Stimulated activated CD8-positive, alpha-beta memory T cell treated with anti-CD3 and anti-CD28 coated beads, Interleukin-2, amount 100 ng/mL, for 1 hour (primary cell): ENCODE data around the gene TMEM270.
A peak's percentile ranks its signal among the peaks of the same experiment; 100 is the strongest.
"Not testable (repeated sequence)": the region's sequence is repeated elsewhere in the genome, so short reads cannot be mapped to it uniquely, and the experiment has no call there.

Experiments
- DNase-seq, 2 donors: peaks; one replicate each; pipeline ENCODE4 v3.0.0-alpha.2; 2020; ENCODE audit warnings: low read depth in 2 of 2

TMEM270 gene

DNA sequence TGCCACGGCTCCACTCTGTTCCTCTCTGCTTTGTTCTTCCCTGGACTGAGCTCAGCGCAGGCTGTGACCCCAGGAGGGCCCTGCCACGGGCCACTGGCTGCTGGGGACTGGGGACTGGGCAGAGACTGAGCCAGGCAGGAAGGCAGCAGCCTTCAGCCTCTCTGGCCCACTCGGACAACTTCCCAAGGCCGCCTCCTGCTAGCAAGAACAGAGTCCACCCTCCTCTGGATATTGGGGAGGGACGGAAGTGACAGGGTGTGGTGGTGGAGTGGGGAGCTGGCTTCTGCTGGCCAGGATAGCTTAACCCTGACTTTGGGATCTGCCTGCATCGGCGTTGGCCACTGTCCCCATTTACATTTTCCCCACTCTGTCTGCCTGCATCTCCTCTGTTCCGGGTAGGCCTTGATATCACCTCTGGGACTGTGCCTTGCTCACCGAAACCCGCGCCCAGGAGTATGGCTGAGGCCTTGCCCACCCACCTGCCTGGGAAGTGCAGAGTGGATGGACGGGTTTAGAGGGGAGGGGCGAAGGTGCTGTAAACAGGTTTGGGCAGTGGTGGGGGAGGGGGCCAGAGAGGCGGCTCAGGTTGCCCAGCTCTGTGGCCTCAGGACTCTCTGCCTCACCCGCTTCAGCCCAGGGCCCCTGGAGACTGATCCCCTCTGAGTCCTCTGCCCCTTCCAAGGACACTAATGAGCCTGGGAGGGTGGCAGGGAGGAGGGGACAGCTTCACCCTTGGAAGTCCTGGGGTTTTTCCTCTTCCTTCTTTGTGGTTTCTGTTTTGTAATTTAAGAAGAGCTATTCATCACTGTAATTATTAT is 28.9 kb upstream of the TMEM270 start:
- no peak for DNase-seq

DNA sequence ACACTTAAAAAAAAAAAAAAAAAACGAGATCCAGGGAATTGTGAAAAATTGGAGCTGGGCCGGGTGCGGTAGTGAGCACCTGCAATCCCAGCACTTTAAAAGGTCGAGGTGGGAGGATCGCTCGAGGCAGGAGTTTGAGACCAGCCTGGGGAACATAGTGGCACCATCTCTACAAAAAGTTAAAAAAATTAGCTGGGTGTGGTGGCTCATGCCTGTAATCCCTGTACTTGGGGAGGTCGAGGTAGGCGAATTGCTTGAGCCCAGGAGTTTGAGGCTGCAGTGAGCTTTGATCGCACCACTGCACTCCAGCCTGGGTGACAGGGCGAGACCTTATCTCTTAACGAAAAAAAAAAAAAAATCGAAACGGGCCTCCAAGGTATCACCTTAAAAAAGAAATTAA is 28.2 kb upstream of the TMEM270 start:
- no peak for DNase-seq

DNA sequence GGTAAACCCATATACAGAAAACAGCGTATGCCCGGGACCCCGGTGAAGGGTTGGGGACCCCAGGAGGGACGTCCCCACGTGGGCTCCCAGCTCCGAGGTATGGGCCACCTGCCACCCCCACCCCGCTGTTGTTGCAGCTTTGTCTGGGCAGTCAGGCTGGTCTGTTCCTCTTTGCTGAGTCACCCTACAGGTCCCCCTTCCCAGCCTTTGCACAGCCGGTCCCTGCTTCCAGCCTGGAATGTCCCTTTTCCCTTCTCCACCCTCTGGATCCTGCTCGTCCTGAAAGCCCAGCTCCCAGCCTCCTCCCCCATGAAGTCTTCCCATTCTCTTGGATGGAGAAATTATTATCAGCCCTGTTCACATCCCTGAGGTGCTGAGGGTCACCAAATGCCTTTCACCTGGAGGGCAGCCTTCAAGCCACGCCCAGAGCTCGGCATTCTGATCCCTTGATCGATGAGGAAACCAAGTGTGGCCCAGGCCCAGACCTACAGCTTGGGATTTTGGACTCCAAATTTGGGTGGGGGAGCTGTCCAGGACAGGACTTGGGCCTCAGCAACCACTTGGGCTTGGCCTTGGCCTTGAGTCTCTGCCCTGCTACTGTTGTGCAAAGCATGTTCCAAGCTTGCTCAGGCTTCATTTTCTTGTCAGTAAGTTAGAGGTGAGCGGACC is 27.6 kb upstream of the TMEM270 start:
- DNase-seq, result no peak

DNA sequence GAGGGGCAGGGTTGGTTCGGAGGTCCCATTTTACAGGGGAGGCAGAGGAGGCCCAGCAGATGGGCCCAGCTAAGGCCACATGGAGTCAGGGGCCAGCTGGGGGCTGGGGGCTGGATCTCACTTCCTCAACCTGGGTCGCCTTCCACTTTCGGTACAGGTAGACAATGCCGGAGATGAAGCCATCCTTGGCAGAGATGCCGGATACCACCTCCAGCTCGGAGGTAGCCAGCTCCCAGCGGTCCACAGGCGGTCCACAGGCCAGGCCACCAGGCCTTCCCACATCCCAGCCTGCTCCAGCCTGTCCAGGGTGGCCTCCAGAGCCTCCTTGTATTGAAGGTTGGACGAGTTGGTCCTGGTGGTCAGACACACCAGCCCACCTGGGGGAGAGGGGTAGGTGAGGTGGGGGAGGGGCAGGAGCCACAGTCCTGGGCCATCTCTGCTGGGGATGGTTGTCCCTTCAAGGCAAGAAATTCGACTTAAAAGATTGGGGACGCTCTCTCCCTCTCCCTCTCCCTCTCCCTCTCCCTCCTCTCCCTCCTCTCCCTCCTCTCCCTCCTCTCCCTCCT is 26.2 kb upstream of the TMEM270 start:
- no peak for DNase-seq

DNA sequence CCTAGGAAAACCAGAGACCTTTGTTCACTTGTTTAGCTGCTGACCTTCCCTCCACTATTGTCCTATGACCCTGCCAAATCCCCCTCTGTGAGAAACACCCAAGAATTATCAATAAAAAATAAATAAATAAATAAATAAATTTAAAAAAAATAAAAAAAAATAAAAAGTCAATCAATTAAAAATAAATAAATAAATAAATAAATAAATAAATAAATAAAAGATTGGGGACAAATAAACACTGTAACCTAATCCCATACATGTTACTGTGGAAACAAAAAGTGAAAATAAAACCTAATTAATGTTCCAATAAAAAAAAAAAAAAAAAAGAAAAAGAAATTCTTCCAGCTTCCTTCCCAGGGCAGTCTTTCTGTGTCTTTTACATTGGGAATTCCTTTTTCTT is 23.8 kb upstream of the TMEM270 start:
- not testable (repeated sequence) for DNase-seq

DNA sequence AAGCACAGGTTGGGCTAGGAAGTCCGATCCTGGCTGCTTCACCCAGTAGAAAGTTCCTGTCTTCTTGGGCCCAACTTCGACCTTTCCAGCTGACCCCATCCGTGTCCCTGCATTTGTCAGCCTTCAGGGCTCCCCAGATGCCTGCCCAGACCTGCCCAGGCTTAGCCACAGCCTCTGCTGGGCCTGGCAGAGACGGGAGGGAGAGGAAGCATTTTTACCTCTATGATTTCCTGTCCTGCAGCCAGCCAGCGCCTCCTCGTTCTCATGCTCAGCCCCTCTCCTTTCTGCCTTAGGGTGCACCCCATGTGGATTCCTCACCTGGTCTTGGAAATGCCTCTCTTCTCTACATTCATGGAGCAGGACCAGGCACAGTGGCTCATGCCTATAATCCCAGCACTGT is 22.3 kb upstream of the TMEM270 start:
- DNase-seq, result no peak

DNA sequence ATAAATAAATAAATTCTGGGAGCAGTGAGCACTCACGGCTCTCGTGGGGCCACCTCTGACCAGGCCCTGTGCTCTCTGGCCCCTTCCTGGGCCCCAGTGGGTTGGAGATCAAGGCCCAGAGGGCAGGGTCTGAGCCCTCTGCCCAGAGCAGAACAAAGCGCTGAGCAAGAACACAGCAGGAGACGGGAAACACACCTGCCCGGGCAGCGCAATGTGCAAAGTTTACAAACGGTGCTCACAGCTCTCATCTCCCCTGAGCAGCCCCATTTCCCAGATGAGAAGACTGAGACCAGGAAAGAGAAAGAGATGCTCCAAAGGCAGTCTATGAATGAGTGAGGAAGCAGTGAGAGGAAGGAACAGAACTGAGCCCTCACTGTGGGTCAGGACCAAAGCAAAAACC is 21.7 kb upstream of the TMEM270 start:
- no peak for DNase-seq

DNA sequence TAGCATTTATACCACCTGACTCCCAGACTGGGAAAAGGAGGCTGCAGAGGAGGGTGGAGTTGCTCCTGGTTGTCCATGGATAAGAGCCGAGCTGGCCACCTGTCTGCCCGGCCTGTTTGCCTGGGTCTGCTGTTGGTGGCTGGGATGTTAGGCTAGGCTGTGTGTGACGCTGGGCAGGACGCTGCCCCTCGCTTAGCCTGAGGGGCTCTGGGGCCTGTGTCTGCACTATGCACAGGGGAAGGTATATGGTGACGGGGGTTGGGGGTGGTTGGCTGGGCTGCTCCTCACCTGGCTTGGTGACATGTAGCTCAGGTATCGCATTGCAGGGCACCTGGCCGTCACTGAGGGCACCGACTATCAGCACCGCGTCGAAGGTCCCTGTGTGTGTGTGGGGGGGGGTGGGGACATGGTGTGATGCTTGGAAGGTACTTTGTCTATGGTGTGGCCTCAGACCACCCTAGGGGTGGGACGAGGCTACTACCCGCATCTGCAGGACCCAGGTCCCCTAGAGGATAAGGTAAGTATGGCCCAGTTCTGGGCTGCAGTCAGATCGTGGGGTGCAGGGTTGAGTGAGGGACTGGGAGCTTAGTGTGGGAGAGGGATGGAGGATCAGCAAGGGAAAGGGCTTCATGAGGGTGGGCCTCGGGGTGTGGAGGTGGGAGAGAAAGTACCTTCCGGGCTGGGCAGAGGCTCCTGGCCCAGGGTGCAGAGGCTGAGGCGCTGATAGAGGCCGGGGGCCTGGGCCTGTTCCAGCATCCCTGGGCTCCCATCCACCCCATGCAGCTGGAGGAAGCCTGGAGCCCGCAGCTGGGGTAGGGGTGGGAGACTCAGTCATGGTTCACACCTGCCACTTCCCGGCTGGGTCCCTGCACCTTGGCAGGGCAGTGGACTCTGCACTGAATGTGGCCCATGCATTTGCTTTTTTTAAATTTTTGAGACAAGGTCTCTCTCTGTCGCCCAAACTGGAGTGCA is 20.9 kb upstream of the TMEM270 start:
- DNase-seq, result no peak

DNA sequence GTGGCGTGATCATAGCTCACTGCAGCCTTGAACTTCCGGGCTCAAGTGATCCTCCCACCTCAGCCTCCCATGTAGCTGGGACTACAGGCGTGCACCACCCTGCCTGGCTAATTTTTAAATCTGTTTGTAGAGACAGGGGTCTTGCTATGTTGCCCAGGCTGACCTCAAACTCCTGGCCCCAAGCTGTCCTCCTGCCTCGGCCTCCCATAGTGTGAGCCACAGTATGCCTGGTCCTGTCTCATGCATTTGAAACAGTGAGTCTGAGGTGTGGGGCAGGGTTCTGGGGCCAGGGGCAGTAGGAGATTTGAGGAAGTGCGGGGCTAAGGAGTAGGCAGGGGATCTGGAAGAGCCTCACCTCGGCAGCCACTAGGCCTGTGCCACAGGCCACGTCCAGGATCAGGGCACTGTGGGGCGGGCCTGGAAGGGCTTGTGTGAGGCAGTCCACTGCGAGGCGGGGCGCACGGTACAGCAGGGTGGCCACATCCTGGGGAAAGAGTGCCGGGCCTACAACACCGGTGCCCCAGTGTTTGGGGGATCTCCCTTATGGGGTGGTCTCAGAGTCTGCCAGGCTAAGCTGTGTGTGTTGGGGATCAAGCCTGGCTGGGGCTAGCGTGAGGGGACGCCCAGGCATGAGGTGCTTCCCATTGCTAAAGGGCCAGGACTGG is 20.1 kb upstream of the TMEM270 start:
- DNase-seq, result no peak

DNA sequence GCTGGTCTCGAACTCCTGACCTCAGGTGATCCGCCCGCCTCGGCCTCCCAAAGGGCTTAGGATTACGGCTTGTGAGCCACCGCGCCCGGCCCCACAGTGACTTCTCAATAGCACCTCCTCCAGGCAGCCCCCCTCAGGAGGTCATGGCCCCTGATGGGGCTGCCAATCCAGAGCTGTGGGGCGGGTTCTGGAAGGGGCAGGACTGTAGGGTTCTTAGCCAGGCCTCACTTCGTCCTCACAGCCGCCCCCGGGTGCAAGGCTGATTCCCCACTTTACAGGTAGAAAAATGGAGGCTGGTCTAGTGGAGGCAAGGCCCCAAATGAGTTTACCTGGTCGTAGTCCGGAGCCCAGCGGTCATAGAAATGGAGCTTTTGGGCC is 19.3 kb upstream of the TMEM270 start:
- no peak for DNase-seq

DNA sequence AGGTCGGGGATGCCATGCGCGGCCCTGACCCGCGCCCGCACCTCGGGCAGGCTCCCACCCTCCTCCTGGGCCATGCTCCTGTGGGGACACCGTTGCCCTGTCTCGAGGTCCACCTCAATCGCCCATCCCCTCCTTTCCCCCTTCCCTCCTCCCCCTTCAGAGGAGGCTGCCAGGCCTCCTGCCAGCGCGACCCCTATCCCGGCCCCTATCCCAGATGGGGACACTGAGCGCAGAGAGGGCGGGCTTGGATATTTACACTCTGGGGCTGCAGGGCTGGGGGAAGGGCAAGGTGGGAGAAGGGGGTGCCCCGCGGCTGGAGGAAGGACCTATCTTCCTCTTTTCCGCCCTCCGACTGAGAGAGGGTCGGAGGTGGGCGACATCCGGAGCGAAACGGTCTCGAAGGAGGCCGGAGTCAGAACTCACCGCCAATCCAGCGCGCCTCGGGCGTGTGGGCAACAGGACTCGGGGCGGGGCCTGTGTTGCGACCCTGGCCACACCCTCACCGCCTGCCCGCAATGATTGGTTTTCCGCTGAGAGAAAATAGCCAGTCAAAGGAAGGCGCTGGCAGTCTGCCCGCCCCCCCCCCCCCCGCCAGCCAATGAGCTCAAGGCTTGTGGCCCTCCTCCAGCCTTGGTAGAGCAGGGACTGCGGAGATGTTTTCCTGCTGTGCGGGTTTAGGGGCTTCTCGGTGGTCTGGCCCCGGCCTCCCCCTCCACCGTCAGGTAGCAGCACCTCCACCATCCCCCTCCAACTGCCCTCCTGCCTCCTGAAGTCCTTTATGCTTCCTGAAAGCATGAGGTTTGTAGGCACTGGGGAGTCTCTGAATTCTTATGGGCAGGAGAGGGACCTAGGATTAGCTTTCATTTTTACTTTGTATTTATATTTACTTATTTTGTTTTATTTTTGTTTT is 18.6 kb upstream of the TMEM270 start, which contains the start of gene METTL27:
Gene METTL27 (minus strand): TSS at position 450 of the 910 bp plus-strand sequence. CDS start 376 bp downstream, at position 74.
- peak; percentile 73 to 76 for DNase-seq

DNA sequence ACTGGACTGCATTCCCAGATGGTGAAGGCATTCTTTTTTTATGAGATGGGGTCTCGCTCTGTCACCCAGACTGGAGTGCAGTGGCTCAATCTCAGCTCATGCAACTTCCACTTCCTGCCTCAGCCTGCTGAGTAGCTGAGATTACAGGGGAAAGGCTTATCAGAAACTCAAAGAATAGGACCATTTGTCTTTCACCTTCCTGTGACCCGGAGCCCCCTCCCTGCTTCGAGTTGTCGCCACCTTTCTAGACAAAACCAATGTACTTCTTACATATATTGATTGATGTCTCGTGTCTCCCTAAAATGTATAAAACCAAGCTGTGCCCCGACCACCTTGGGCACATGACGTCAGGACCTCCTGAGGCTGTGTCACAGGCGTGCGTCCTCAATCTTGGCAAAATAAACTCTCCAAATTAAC is 16.8 kb upstream of the TMEM270 start:
- DNase-seq, result no peak

DNA sequence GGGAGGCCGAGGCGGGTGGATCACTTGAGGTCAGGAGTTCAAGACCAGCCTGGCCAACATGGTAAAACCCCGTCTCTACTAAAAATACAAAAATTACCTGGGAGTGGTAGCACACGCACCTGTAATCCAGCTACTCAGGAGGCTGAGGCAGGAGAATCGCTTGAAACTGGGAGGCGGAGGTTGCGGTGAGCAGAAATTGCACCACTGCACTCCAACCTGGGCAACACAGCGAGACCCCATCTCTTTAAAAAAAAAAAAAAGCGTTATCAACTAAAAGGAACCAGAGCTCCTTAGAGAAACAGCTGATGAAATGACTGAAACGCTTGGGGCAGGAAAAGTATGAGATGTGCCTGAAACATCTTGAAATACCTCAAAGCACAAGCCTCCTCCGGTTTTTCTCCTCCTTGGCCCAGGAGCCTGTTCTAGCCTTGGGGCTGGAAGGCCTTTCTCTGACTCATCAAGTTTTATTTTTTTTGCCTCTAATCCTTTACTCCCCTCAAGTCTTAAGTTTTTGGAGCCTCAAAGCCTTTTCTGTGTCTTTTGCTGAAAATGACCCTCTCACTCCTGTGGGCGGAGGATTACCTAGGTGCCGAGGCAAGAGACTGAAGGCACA is 16.0 kb upstream of the TMEM270 start:
- DNase-seq, result no peak

DNA sequence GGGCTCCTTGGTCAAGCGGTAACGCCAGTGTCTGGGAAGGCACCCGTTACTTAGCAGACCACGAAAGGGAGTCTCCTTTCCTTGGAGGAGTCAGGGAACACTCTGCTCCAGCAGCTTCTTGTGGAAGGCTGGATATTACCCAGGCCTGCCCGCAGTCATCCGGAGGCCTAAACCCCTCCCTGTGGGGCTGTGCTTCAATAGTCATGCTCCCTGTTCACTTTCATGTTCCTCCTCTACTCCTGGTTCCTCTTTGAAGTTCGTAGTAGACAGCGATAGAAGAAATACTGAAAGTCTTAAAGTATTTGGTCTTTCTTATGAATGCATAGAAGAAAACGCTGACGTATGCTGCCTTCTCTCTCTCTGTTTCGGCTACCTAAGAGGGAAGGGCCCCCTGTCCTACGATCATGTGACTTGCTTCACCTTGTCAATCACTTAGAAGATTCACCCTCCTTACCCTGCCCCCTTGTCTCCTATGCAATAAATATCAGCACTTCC is 15.2 kb upstream of the TMEM270 start:
- not testable (repeated sequence) for DNase-seq

DNA sequence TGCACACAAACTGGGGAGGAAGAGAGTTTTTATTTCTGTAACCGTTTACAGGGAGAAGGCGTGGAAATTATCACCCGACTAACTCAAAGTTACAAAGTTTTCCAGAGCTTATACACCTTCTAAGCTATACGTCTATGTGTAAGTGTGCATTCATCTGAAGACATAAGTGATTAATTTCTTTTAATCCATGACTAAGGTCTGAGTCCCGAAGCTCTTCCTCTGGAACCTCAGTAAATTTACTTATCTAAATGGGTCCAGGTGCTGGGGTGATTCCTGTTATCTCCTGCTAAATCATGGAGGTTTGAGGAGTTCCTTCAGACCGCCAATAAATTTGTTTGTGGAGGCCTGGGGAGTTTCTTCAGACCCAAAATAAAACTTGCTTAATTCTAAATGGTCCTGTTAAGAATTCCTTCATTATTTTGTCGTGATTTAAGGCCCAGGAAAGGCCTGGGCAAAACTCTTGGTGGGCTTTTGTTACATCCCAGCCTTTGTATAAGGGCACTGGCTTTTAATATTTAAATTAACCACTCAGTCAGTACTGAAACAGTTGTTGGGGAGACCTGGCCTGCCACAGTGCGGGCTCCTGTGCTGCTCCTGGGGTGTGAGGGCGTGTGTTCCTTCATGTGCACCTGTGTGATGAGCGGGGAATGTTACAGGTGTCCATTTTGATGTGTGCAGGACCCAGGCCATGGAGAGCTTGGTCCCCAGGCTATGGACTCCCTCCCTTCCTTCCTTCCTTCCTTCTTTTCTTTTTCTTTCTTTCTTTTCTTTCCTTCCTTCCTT is 12.8 kb upstream of the TMEM270 start:
- no peak for DNase-seq

DNA sequence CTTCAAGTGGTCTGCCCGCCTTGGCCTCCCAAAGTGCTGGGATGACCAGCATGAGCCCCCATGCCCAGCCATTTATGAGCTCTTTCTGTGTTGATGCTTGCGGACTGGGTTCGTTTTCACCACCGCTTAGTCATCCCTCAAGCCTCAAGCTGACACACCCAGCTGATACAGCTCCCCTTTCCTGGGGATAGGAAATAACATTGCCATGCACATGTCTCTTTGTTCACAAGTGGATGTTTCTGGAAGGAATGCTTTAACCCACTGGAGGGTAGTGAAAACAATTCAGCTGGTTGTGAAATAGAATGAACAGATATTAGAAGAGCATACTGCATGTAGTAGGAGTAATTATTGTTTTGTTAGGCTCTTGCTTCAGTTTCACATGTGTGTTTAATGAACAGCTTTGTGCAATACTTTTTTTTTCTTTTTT is 10.2 kb upstream of the TMEM270 start:
- DNase-seq, result no peak

DNA sequence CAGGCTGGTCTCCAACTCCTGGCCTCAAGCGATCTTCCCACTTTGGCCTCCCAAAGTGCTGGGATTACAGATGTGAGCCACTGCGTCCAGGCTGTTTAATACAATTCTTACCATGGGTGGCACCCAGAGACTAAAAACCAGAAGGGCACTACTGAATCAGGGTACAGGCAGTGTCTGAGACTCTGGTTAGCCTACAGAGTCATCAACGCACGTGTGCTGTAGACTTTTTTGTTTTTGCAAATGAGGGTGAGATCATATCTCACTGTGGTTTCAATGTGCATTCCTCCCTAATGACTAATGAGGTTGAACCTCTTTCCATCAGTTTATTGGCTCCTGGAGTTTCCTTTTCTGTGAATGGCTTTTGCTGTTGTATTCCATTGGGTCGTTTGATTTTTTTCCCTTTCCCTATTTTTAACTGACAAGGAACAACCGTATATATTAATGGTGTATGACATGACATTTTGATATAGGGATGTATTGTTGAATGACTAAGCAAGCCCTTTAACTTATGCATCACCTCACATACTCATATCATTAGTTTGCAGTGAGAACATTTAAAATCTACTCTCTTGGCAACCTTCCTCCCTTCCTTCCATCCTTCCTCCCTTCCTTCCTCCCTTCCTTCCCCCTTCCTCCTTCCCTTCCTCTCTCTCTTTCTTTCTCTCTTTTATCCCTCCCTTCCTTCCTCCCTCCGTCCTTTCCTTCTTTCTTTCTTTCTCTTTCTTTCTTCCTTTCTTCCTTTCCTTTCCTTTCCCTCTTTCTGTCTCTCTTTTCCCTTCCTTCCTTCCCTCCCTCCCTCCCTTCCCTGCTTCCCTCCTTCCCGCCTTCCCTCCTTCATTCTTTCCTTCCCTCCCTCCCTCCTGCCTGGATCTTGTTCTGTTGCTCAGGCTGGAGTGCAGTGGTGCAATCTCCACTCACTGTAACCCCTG is 9.3 kb upstream of the TMEM270 start:
- DNase-seq, result no peak

DNA sequence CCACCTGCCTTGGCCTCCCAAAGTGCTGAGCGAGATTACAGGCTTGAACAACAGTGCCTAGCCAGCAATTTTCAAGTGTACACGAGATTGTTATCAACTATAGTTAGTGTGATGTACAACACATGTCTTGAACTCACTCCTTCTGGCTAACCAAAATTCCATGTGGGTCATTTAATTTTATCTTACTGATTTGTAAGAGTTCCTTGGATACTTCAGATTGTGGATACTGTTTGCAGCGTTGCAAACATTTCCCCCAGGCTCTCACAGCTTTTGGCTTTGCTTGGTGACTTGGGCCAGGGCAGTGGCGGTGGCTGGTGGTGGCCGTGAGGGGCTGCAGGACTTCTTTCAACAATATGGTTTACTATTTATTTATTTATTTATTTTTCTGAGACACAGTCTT is 8.5 kb upstream of the TMEM270 start:
- DNase-seq, result no peak
